HCT116 (cell line): Measurements from ENCODE around the gene CPSF4L. TPM values are rescaled to one million over a fixed set of nuclear protein-coding genes. Genes with fewer than 3 reads are reported as not detected.

Source experiments
- ATAC-seq: fragments of 200-7000 bp; cut with Tn5 transposase; 2 replicates; pipeline ENCODE4 v1.9.1; 2020; ENCODE audit warnings: mild to moderate bottlenecking, moderate library complexity
- BruUV-seq: library from RNA; stranded (reverse); fragments of 400-500 nt; replicated peaks from 2 replicates; lab custom pipeline; 2021; lab: Mats Ljungman, UMichigan
- CTCF ChIA-PET: fragments of 300-600 bp; sonication (Branson Sonifier 250); formaldehyde crosslinking; loops from one replicate; lab custom pipeline; 2021; ENCODE audit warnings: antibody characterized with exemption; lab: Charles Lee
- POLR2A ChIA-PET: fragments of 300-600, 350-600 bp; sonication (Branson Sonifier 250); formaldehyde crosslinking; loops from one replicate; lab custom pipeline; 2021; ENCODE audit warnings: antibody characterized with exemption; lab: Charles Lee
- RAD21 ChIA-PET, 2 experiments: fragments of 300-600 bp; sonication (Branson Sonifier 250); formaldehyde crosslinking; loops; one replicate each; lab custom pipeline; 2023; ENCODE audit warnings: low total read pairs in 2 of 2; ENCODE audit not compliant: uncharacterized antibody in 2 of 2, unreplicated experiment in 2 of 2, low non-redundant PET in 1 of 2; lab: Charles Lee
- DNase-seq: peaks from one replicate; pipeline ENCODE4 v3.0.0-alpha.2; 2010; ENCODE audit warnings: low read depth, low spot score
- H2AFZ ChIP-seq: fragments of 200-600 bp; shearing (Covaris generic), sonication (generic); 2 replicates; pipeline ENCODE4 v1.6.1; 2017; ENCODE audit warnings: low read depth, mixed run types, mixed read lengths, antibody characterized with exemption, low read length; ENCODE audit not compliant: poor library complexity, severe bottlenecking
- H3K27ac ChIP-seq: 2 replicates; pipeline ENCODE4 v1.5.1; 2012; ENCODE audit warnings: low read depth, low read length
- H3K27me3 ChIP-seq: fragments of 200-600 bp; sonication (generic); 2 replicates; pipeline ENCODE4 v1.6.1; 2016; ENCODE audit warnings: mixed run types, low read length, mixed read lengths; ENCODE audit not compliant: insufficient read depth
- H3K36me3 ChIP-seq, 2 experiments: fragments of 200-500 bp in 1 of 2; fragments of 200-600 bp in 1 of 2; sonication (Bioruptor generic) in 1 of 2; sonication (generic) in 1 of 2; 2 replicates each; pipeline versions ENCODE4 v1.5.1 to v1.6.1; 2014 to 2016; ENCODE audit warnings: low read length in 2 of 2, inconsistent platforms in 1 of 2, mixed read lengths in 1 of 2, mixed run types in 1 of 2; ENCODE audit not compliant: insufficient read depth in 2 of 2, control insufficient read depth in 1 of 2
- H3K4me1 ChIP-seq, 2 experiments: fragments of 200-600 bp in 1 of 2; sonication (generic) in 1 of 2; 2 replicates each; pipeline versions ENCODE4 v1.5.1 to v1.6.1; 2012 to 2017; ENCODE audit warnings: low read length in 2 of 2, inconsistent platforms in 1 of 2, mild to moderate bottlenecking in 1 of 2, mixed read lengths in 1 of 2, mixed run types in 1 of 2, moderate library complexity in 1 of 2; ENCODE audit not compliant: insufficient read depth in 2 of 2, control insufficient read depth in 1 of 2
- H3K4me2 ChIP-seq: fragments of 200-600 bp; sonication (generic); 2 replicates; pipeline ENCODE4 v1.6.1; 2017; ENCODE audit warnings: mixed run types, low read length, mixed read lengths
- H3K4me3 ChIP-seq, 2 experiments: fragments of 200-600 bp in 1 of 2; sonication (generic) in 1 of 2; replicated peaks in 1 of 2; 2 replicates each; pipeline ENCODE4 v1.5.1; 2011 to 2016; ENCODE audit warnings: low read length in 2 of 2, control low read depth in 1 of 2, low read depth in 1 of 2, mild to moderate bottlenecking in 1 of 2, mixed read lengths in 1 of 2, mixed run types in 1 of 2
- H3K79me2 ChIP-seq: fragments of 200-600 bp; sonication (generic); 2 replicates; pipeline ENCODE4 v1.6.1; 2017; ENCODE audit warnings: mild to moderate bottlenecking, mixed run types, low read length, moderate library complexity, mixed read lengths; ENCODE audit not compliant: insufficient read depth
- H3K9ac ChIP-seq: fragments of 200-600 bp; sonication (generic); 2 replicates; pipeline ENCODE4 v1.6.1; 2016; ENCODE audit warnings: low read length, mixed read lengths
- H3K9me2 ChIP-seq: fragments of 200-600 bp; sonication (generic), shearing (Covaris generic); 2 replicates; pipeline ENCODE4 v1.6.1; 2017; ENCODE audit warnings: mixed run types, mild to moderate bottlenecking, moderate library complexity; ENCODE audit not compliant: insufficient read depth
- H3K9me3 ChIP-seq, 2 experiments: fragments of 200-500 bp in 1 of 2; fragments of 200-600 bp in 1 of 2; sonication (Bioruptor generic) in 1 of 2; sonication (generic) in 1 of 2; 2 replicates each; pipeline ENCODE4 v1.6.1; 2014 to 2017; ENCODE audit warnings: low read length in 2 of 2, mixed read lengths in 2 of 2, inconsistent platforms in 1 of 2, low read depth in 1 of 2, mild to moderate bottlenecking in 1 of 2, mixed run types in 1 of 2, moderate library complexity in 1 of 2; ENCODE audit not compliant: control insufficient read depth in 1 of 2, insufficient read depth in 1 of 2
- H4K20me1 ChIP-seq: fragments of 200-600 bp; sonication (generic), shearing (Covaris generic); 2 replicates; pipeline ENCODE4 v1.6.1; 2017; ENCODE audit warnings: mixed run types, mild to moderate bottlenecking, moderate library complexity; ENCODE audit not compliant: insufficient read depth
- CBX3 ChIP-seq: IDR thresholded peaks from 2 replicates; pipeline ENCODE4 v1.6.1; 2012; ENCODE audit warnings: low read depth
- CEBPB ChIP-seq: IDR thresholded peaks from 2 replicates; pipeline ENCODE4 v1.6.1; 2012; ENCODE audit warnings: low read depth
- EZH2 ChIP-seq: fragments of 200-600 bp; sonication (generic); IDR thresholded peaks from 2 replicates; pipeline ENCODE4 v1.6.1; 2017; ENCODE audit warnings: antibody characterized with exemption, mixed run types
- EZH2phosphoT487 ChIP-seq: fragments of 200-600 bp; IDR thresholded peaks from 2 replicates; pipeline ENCODE4 v1.6.1; 2018; ENCODE audit warnings: antibody characterized with exemption, borderline replicate concordance
- FOSL1 ChIP-seq: IDR thresholded peaks from 2 replicates; pipeline ENCODE4 v1.6.1; 2012; ENCODE audit warnings: low read depth
- POLR2A ChIP-seq: IDR thresholded peaks from 2 replicates; pipeline ENCODE4 v1.7.0; 2011; ENCODE audit warnings: borderline replicate concordance; ENCODE audit not compliant: insufficient read depth, insufficient read length; ENCODE audit errors: extremely low read depth
- POLR2AphosphoS5 ChIP-seq: IDR thresholded peaks from 2 replicates; pipeline ENCODE4 v1.6.1; 2011; ENCODE audit warnings: mild to moderate bottlenecking, low read depth, low read length, moderate library complexity
- SP1 ChIP-seq: IDR thresholded peaks from 2 replicates; pipeline ENCODE4 v1.6.1; 2012; ENCODE audit warnings: low read depth
- SRF ChIP-seq: IDR thresholded peaks from 2 replicates; pipeline ENCODE4 v1.6.1; 2012; ENCODE audit warnings: low read depth
- TCF7L2 ChIP-seq: IDR thresholded peaks from 2 replicates; pipeline ENCODE4 v1.7.0; 2011; ENCODE audit warnings: borderline replicate concordance, inconsistent platforms; ENCODE audit not compliant: insufficient read depth, insufficient read length; ENCODE audit errors: extremely low read depth
- YY1 ChIP-seq: IDR thresholded peaks from 2 replicates; pipeline ENCODE4 v1.6.1; 2011; ENCODE audit warnings: low read length, low read depth, moderate library complexity, mild to moderate bottlenecking; ENCODE audit not compliant: insufficient replicate concordance; ENCODE audit errors: extremely low read depth
- ZFX ChIP-seq: fragments of 450-650 bp; IDR thresholded peaks from 2 replicates; pipeline ENCODE4 v1.6.1; 2017
- ZNF274 ChIP-seq: fragments of 200-500 bp; sonication (Bioruptor generic); IDR thresholded peaks from 2 replicates; pipeline ENCODE4 v1.6.1; 2014; ENCODE audit warnings: mild to moderate bottlenecking, low read depth, low read length, inconsistent platforms
- intact Hi-C: fragments of 100-400 bp; cut with micrococcal nuclease; formaldehyde crosslinking; loops from 2 replicates; pipeline ENCODE4 v1.10.0; 2022
- total RNA-seq: library from RNA; stranded (reverse); gene quantifications from one replicate; pipeline ENCODE4 v1.2.1, GENCODE V29; 2021; ENCODE audit not compliant: unreplicated experiment
- TF ChIP-seq, protein P1 (sequence below): IDR thresholded peaks from 2 replicates; pipeline ENCODE4 v1.6.1; 2012; ENCODE audit warnings: low read depth
- TF ChIP-seq, protein P2 (sequence below): IDR thresholded peaks from 2 replicates; pipeline ENCODE4 v1.6.1; 2012
- TF ChIP-seq, protein P3 (sequence below): IDR thresholded peaks from 2 replicates; pipeline ENCODE4 v1.6.1; 2011; ENCODE audit warnings: mild to moderate bottlenecking, low read length, moderate library complexity; ENCODE audit not compliant: insufficient replicate concordance; ENCODE audit errors: extremely low read depth
- TF ChIP-seq, protein P4 (sequence below): IDR thresholded peaks from 2 replicates; pipeline ENCODE4 v1.6.1; 2012

Gene CPSF4L
- total RNA-seq, 1 experiment from 2014 or later: not detected

- peaks cover 90% of the 10 kb centered on the region for H3K79me2 ChIP-seq
- DNase-seq: no peak
- no peak overlapping the region for H3K9ac ChIP-seq
- no peak overlapping the region for H3K4me2 ChIP-seq
- H3K4me1 ChIP-seq: peaks cover 26 to 43% of the 10 kb centered on the region in 2 experiments
- ChIA-PET CTCF (interaction anchor here (2.3 kb wide), 1 partner anchor 501 kb away, joined by 7 read pairs; no protein-coding TSS in a partner anchor), RAD21 (no interaction called here), POLR2A (no interaction called here)
- no peaks in the 10 kb centered on the region for H3K9me2 ChIP-seq
- ATAC-seq: no peak
- H3K9me3 ChIP-seq: no peaks in the 10 kb centered on the region
- no peak for TF ChIP-seq CBX3
- TF ChIP-seq TCF7L2: no peak
- TF ChIP-seq ZFX: no peak
- no peak for TF ChIP-seq POLR2AphosphoS5
- no peak for TF ChIP-seq POLR2A
- TF ChIP-seq, protein P1, sequence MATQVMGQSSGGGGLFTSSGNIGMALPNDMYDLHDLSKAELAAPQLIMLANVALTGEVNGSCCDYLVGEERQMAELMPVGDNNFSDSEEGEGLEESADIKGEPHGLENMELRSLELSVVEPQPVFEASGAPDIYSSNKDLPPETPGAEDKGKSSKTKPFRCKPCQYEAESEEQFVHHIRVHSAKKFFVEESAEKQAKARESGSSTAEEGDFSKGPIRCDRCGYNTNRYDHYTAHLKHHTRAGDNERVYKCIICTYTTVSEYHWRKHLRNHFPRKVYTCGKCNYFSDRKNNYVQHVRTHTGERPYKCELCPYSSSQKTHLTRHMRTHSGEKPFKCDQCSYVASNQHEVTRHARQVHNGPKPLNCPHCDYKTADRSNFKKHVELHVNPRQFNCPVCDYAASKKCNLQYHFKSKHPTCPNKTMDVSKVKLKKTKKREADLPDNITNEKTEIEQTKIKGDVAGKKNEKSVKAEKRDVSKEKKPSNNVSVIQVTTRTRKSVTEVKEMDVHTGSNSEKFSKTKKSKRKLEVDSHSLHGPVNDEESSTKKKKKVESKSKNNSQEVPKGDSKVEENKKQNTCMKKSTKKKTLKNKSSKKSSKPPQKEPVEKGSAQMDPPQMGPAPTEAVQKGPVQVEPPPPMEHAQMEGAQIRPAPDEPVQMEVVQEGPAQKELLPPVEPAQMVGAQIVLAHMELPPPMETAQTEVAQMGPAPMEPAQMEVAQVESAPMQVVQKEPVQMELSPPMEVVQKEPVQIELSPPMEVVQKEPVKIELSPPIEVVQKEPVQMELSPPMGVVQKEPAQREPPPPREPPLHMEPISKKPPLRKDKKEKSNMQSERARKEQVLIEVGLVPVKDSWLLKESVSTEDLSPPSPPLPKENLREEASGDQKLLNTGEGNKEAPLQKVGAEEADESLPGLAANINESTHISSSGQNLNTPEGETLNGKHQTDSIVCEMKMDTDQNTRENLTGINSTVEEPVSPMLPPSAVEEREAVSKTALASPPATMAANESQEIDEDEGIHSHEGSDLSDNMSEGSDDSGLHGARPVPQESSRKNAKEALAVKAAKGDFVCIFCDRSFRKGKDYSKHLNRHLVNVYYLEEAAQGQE: no peak
- no peak for TF ChIP-seq SRF
- TF ChIP-seq, protein P2, sequence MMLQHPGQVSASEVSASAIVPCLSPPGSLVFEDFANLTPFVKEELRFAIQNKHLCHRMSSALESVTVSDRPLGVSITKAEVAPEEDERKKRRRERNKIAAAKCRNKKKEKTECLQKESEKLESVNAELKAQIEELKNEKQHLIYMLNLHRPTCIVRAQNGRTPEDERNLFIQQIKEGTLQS: no peak
- TF ChIP-seq, protein P3, sequence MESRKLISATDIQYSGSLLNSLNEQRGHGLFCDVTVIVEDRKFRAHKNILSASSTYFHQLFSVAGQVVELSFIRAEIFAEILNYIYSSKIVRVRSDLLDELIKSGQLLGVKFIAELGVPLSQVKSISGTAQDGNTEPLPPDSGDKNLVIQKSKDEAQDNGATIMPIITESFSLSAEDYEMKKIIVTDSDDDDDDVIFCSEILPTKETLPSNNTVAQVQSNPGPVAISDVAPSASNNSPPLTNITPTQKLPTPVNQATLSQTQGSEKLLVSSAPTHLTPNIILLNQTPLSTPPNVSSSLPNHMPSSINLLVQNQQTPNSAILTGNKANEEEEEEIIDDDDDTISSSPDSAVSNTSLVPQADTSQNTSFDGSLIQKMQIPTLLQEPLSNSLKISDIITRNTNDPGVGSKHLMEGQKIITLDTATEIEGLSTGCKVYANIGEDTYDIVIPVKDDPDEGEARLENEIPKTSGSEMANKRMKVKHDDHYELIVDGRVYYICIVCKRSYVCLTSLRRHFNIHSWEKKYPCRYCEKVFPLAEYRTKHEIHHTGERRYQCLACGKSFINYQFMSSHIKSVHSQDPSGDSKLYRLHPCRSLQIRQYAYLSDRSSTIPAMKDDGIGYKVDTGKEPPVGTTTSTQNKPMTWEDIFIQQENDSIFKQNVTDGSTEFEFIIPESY: no peak
- no peak for TF ChIP-seq EZH2phosphoT487
- TF ChIP-seq EZH2: no peak
- TF ChIP-seq FOSL1: no peak
- no peak for TF ChIP-seq ZNF274
- TF ChIP-seq YY1: no peak
- no peak for TF ChIP-seq CEBPB
- TF ChIP-seq SP1: no peak
- TF ChIP-seq, protein P4, sequence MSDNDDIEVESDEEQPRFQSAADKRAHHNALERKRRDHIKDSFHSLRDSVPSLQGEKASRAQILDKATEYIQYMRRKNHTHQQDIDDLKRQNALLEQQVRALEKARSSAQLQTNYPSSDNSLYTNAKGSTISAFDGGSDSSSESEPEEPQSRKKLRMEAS: no peak
- BruUV-seq: no TSS peak
- H3K36me3 ChIP-seq: peaks cover 0 to 12% of the 10 kb centered on the region in 2 experiments; a peak in 2 of 4 replicates
- no peak overlapping the region for H3K27ac ChIP-seq
- no peaks in the 10 kb centered on the region for H3K27me3 ChIP-seq
- no peak overlapping the region for H3K4me3 ChIP-seq
- peaks cover 6% of the 10 kb centered on the region; the same call in 1 of the 2 replicates for H4K20me1 ChIP-seq
- no peak overlapping the region for H2AFZ ChIP-seq
- intact Hi-C loops: no loop called here
These were observed 35.0 kb downstream of the CPSF4L start for GRCh38 chr17:73226556-73227172.
